K562 (cell line): Measurements from ENCODE around the gene AIFM3. TPM values are rescaled to one million over a fixed set of nuclear protein-coding genes. Genes with fewer than 3 reads are reported as not detected.

Experiments used
- BRD4 ChIP-seq: fragments of 200-600 bp; sonication (generic); IDR thresholded peaks from 2 replicates; pipeline ENCODE4 v1.6.1; 2017; ENCODE audit warnings: inconsistent platforms
- CAMTA2 ChIP-seq: fragments of 250-450 bp; sonication (Bioruptor Pico); conservative IDR thresholded peaks from 2 replicates; pipeline ENCODE4 v1.5.1; 2022
- CBX1 ChIP-seq: sonication (generic); IDR thresholded peaks from 2 replicates; pipeline ENCODE4 v1.6.1; 2016; ENCODE audit warnings: antibody characterized with exemption, low read depth, mild to moderate bottlenecking
- CBX8 ChIP-seq: fragments of 200-600 bp; sonication (generic); IDR thresholded peaks from 2 replicates; pipeline ENCODE4 v1.6.1; 2012; ENCODE audit warnings: borderline replicate concordance, mixed run types, low read depth, mild to moderate bottlenecking, moderate library complexity, mixed read lengths, low read length, control low read depth, inconsistent platforms; ENCODE audit not compliant: poor library complexity, severe bottlenecking; ENCODE audit errors: extremely low read depth
- CSDE1 ChIP-seq, 2 experiments: fragments of 450-650 bp; IDR thresholded peaks; 2 replicates each; pipeline ENCODE4 v1.6.1; 2016; ENCODE audit warnings: mild to moderate bottlenecking in 1 of 2
- HIVEP1 ChIP-seq: fragments of 250-450 bp; sonication (Bioruptor Pico); IDR thresholded peaks from 2 replicates; pipeline ENCODE4 v1.4.0; 2020; ENCODE audit warnings: mild to moderate bottlenecking
- ILF3 ChIP-seq: fragments of 450-650 bp; IDR thresholded peaks from 2 replicates; pipeline ENCODE4 v1.6.1; 2018; ENCODE audit warnings: antibody characterized with exemption, mild to moderate bottlenecking, moderate library complexity, borderline replicate concordance
- JUN ChIP-seq, 2 experiments: sonication (generic) in 1 of 2; formaldehyde crosslinking in 1 of 2; IDR thresholded peaks; 2 replicates each; pipeline versions ENCODE4 v1.6.1 to v1.8.0; 2012 to 2022; ENCODE audit warnings: borderline replicate concordance in 2 of 2, mild to moderate bottlenecking in 2 of 2, improper control_type of control experiment in 1 of 2, low read depth in 1 of 2, low read length in 1 of 2, missing genetic modification reagents in 1 of 2
- KDM5B ChIP-seq: fragments of 200-600 bp; sonication (generic); IDR thresholded peaks from 2 replicates; pipeline ENCODE4 v1.6.1; 2012; ENCODE audit warnings: low read depth, mild to moderate bottlenecking, moderate library complexity, low read length, control low read depth, inconsistent platforms; ENCODE audit not compliant: insufficient replicate concordance
- PHF21A ChIP-seq: fragments of 450-650 bp; IDR thresholded peaks from 2 replicates; pipeline ENCODE4 v1.6.1; 2017; ENCODE audit warnings: low read depth, borderline replicate concordance
- RNF2 ChIP-seq: sonication (generic); IDR thresholded peaks from 2 replicates; pipeline ENCODE4 v1.6.1; 2016
- ZNF324 ChIP-seq: fragments of 250-450 bp; sonication (Bioruptor Pico); IDR thresholded peaks from 2 replicates; pipeline ENCODE4 v1.4.0; 2020; ENCODE audit warnings: mild to moderate bottlenecking
- ZNF41 ChIP-seq: fragments of 250-450 bp; sonication (Bioruptor Pico); conservative IDR thresholded peaks from 2 replicates; pipeline ENCODE4 v1.4.0; 2020; ENCODE audit warnings: mild to moderate bottlenecking
- ZSCAN29 ChIP-seq: fragments of 450-650 bp; IDR thresholded peaks from 2 replicates; pipeline ENCODE4 v1.6.1; 2017
- polyA plus RNA-seq, 8 experiments: library from polyadenylated mRNA; depleted of rRNA in 4 of 8; stranded (reverse) in 5 of 8; unstranded in 3 of 8; fragments of >200 nt; fragmentation: Nextera tagmentation in 2 of 8; fragmentation: Illumina TruSeq in 1 of 8; extraction: Ambion mirVana in 2 of 8; extraction: Trizol in 1 of 8; gene quantifications; 2 replicates each; pipeline versions ENCODE4 v1.2.1 to v1.2.3, GENCODE V29; 2011 to 2014; ENCODE audit warnings: inconsistent platforms in 1 of 8, missing spikeins in 1 of 8
- total RNA-seq, 7 experiments: library from RNA; depleted of rRNA in 6 of 7; stranded (reverse); fragments of >200 nt in 6 of 7; fragmentation: Illumina TruSeq in 2 of 7; extraction: Trizol in 2 of 7; gene quantifications; 2 replicates each; pipeline versions ENCODE4 v1.2.1 to v1.2.3, GENCODE V29; 2011 to 2021; ENCODE audit warnings: low replicate concordance in 1 of 7
- TF ChIP-seq, protein P1 (sequence below): sonication (generic); formaldehyde crosslinking; IDR thresholded peaks from 2 replicates; pipeline ENCODE4 v1.4.0; 2020; ENCODE audit warnings: mild to moderate bottlenecking, missing genetic modification reagents
- TF ChIP-seq, protein P2 (sequence below): fragments of 450-650 bp; IDR thresholded peaks from 2 replicates; pipeline ENCODE4 v1.6.1; 2017; ENCODE audit warnings: mild to moderate bottlenecking, moderate library complexity
- TF ChIP-seq, protein P3 (sequence below): fragments of 250-450 bp; sonication (Bioruptor Pico); IDR thresholded peaks from 2 replicates; pipeline ENCODE4 v1.9.0; 2021; ENCODE audit warnings: mild to moderate bottlenecking, inconsistent platforms
- TF ChIP-seq, protein P4 (sequence below), 3 experiments: fragments of 200-800 bp in 1 of 3; sonication (Bioruptor generic) in 1 of 3; sonication (generic) in 1 of 3; formaldehyde crosslinking in 1 of 3; IDR thresholded peaks; 2 replicates each; pipeline versions ENCODE4 v1.6.1 to v1.8.0; 2016 to 2022; ENCODE audit warnings: mild to moderate bottlenecking in 2 of 3, missing compliant biosample characterization in 2 of 3, missing genetic modification characterization in 2 of 3, missing genetic modification reagents in 1 of 3
- TF ChIP-seq, protein P5 (sequence below): IDR thresholded peaks from 2 replicates; pipeline ENCODE4 v1.6.1; 2012; ENCODE audit warnings: low read depth, low read length, improper control_type of control experiment, borderline replicate concordance

The AIFM3 gene
- total and polyA plus RNA-seq, 9 of the 15 experiments (the other 6 are each of a cell fraction or from before 2014, with no cell fraction given) = 0.03 to 0.20 (median 0.07) TPM; not detected in 1

DNA sequence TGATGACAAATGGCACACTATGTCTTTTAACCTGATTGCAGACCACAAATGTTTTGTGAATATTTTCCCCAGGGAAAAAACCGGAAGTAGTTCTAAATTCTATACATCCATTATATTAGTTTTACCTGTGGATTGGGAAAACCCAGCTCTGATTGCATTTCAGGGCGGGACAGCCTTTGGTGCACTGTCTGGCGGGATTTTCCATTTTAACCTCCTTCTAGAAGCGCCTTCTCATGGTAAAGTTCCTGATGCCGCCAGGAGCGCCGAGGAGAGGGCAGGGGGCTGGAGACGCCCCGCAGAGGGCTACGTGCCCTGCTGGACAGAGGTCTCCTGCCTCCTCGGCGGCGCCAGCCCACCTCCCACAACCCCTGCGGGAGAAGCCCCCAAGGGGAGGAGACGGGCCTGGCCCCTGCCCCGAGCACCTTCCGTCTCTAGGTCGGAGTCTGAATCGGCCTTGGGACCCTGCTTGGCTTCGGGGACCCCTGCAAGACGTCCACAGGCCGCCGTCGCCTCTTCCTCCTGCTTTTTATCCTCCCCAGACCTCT, 46.7 kb downstream of the AIFM3 start (continued):
- TF ChIP-seq, protein P1, sequence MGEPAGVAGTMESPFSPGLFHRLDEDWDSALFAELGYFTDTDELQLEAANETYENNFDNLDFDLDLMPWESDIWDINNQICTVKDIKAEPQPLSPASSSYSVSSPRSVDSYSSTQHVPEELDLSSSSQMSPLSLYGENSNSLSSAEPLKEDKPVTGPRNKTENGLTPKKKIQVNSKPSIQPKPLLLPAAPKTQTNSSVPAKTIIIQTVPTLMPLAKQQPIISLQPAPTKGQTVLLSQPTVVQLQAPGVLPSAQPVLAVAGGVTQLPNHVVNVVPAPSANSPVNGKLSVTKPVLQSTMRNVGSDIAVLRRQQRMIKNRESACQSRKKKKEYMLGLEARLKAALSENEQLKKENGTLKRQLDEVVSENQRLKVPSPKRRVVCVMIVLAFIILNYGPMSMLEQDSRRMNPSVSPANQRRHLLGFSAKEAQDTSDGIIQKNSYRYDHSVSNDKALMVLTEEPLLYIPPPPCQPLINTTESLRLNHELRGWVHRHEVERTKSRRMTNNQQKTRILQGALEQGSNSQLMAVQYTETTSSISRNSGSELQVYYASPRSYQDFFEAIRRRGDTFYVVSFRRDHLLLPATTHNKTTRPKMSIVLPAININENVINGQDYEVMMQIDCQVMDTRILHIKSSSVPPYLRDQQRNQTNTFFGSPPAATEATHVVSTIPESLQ (CRISPR knock-in tag) = no peak
- TF ChIP-seq, protein P2, sequence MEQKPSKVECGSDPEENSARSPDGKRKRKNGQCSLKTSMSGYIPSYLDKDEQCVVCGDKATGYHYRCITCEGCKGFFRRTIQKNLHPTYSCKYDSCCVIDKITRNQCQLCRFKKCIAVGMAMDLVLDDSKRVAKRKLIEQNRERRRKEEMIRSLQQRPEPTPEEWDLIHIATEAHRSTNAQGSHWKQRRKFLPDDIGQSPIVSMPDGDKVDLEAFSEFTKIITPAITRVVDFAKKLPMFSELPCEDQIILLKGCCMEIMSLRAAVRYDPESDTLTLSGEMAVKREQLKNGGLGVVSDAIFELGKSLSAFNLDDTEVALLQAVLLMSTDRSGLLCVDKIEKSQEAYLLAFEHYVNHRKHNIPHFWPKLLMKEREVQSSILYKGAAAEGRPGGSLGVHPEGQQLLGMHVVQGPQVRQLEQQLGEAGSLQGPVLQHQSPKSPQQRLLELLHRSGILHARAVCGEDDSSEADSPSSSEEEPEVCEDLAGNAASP = no peak
- TF ChIP-seq RNF2 = no peak
- TF ChIP-seq JUN (IDR thresholded peaks at IDR 0.05; ENCODE audit: borderline replicate concordance, low read depth, low read length) = no peak
- no peak for TF ChIP-seq JUN (CRISPR knock-in tag; IDR thresholded peaks at IDR 0.05; ENCODE audit: borderline replicate concordance)
- no peak; the same call in 1 of the 2 replicates for TF ChIP-seq BRD4
- TF ChIP-seq ILF3 = no peak
- TF ChIP-seq ZNF324 (CRISPR knock-in tag) = peak; percentile 25; the same call in 1 of the 2 replicates
- TF ChIP-seq CAMTA2 (CRISPR knock-in tag) = peak; percentile 89; the same call in 1 of the 2 replicates
- peak; percentile 29; the same call in 1 of the 2 replicates for TF ChIP-seq ZNF41 (CRISPR knock-in tag)
- TF ChIP-seq, protein P3, sequence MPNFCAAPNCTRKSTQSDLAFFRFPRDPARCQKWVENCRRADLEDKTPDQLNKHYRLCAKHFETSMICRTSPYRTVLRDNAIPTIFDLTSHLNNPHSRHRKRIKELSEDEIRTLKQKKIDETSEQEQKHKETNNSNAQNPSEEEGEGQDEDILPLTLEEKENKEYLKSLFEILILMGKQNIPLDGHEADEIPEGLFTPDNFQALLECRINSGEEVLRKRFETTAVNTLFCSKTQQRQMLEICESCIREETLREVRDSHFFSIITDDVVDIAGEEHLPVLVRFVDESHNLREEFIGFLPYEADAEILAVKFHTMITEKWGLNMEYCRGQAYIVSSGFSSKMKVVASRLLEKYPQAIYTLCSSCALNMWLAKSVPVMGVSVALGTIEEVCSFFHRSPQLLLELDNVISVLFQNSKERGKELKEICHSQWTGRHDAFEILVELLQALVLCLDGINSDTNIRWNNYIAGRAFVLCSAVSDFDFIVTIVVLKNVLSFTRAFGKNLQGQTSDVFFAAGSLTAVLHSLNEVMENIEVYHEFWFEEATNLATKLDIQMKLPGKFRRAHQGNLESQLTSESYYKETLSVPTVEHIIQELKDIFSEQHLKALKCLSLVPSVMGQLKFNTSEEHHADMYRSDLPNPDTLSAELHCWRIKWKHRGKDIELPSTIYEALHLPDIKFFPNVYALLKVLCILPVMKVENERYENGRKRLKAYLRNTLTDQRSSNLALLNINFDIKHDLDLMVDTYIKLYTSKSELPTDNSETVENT (CRISPR knock-in tag) = peak; percentile 97
- TF ChIP-seq, protein P4, sequence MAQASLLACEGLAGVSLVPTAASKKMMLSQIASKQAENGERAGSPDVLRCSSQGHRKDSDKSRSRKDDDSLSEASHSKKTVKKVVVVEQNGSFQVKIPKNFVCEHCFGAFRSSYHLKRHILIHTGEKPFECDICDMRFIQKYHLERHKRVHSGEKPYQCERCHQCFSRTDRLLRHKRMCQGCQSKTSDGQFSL (CRISPR knock-in tag; IDR thresholded peaks at IDR 0.05) = no peak
- TF ChIP-seq, protein P4 (tag; IDR thresholded peaks at IDR 0.05) = no peak
- TF ChIP-seq PHF21A = no peak
- TF ChIP-seq HIVEP1 = peak; percentile 88
- no peak for TF ChIP-seq CBX1
- peak; percentile 96 for TF ChIP-seq KDM5B
- no peak for TF ChIP-seq CBX8
- TF ChIP-seq, protein P5, sequence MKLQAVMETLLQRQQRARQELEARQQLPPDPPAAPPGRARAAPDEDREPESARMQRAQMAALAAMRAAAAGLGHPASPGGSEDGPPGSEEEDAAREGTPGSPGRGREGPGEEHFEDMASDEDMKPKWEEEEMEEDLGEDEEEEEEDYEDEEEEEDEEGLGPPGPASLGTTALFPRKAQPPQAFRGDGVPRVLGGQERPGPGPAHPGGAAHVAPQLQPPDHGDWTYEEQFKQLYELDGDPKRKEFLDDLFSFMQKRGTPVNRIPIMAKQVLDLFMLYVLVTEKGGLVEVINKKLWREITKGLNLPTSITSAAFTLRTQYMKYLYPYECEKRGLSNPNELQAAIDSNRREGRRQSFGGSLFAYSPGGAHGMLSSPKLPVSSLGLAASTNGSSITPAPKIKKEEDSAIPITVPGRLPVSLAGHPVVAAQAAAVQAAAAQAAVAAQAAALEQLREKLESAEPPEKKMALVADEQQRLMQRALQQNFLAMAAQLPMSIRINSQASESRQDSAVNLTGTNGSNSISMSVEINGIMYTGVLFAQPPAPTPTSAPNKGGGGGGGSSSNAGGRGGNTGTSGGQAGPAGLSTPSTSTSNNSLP = no peak
- no peak for TF ChIP-seq ZSCAN29
- no peak for TF ChIP-seq CSDE1 (IDR thresholded peaks at IDR 0.05)
